Mesendoderm (in vitro differentiated cells): ENCODE data around the gene CADM2.

Source experiments
- DNase-seq: peaks from one replicate; pipeline ENCODE4 v3.0.0; 2013
- H2AK5ac ChIP-seq: 2 replicates; pipeline ENCODE4 v1.6.1; 2013; ENCODE audit warnings: low read length, inconsistent platforms
- H2BK120ac ChIP-seq: 2 replicates; pipeline ENCODE4 v1.6.1; 2013; ENCODE audit warnings: low read depth, mild to moderate bottlenecking, low read length, moderate library complexity, mixed read lengths
- H2BK15ac ChIP-seq: replicated peaks from 2 replicates; pipeline ENCODE4 v1.6.1; 2013; ENCODE audit warnings: low read depth, mild to moderate bottlenecking, moderate library complexity
- H2BK5ac ChIP-seq: 2 replicates; pipeline ENCODE4 v1.6.1; 2013; ENCODE audit warnings: low read length, inconsistent platforms
- H3K18ac ChIP-seq: 2 replicates; pipeline ENCODE4 v1.6.1; 2013; ENCODE audit warnings: mild to moderate bottlenecking, low read length, mixed read lengths
- H3K23ac ChIP-seq: one replicate; pipeline ENCODE4 v1.6.1; 2013; ENCODE audit warnings: low read length
- H3K27ac ChIP-seq: 2 replicates; pipeline ENCODE4 v1.5.1; 2013; ENCODE audit warnings: low read depth, mild to moderate bottlenecking, inconsistent platforms, low read length, moderate library complexity
- H3K27me3 ChIP-seq: 2 replicates; pipeline ENCODE4 v1.6.1; 2013; ENCODE audit warnings: low read length, control low read depth, mild to moderate bottlenecking, inconsistent platforms; ENCODE audit not compliant: insufficient read depth, poor library complexity
- H3K36me3 ChIP-seq: 2 replicates; pipeline ENCODE4 v1.6.1; 2013; ENCODE audit warnings: low read length, inconsistent platforms; ENCODE audit not compliant: control insufficient read depth, insufficient read depth
- H3K4ac ChIP-seq: one replicate; pipeline ENCODE4 v1.6.1; 2013; ENCODE audit warnings: low read depth, mild to moderate bottlenecking, low read length, moderate library complexity
- H3K4me1 ChIP-seq: 2 replicates; pipeline ENCODE4 v1.6.1; 2013; ENCODE audit warnings: low read depth, low read length, inconsistent platforms; ENCODE audit not compliant: control insufficient read depth
- H3K4me2 ChIP-seq: 2 replicates; pipeline ENCODE4 v1.6.1; 2013; ENCODE audit warnings: low read length
- H3K4me3 ChIP-seq: 2 replicates; pipeline ENCODE4 v1.5.1; 2013; ENCODE audit warnings: mild to moderate bottlenecking, low read length
- H3K56ac ChIP-seq: one replicate; pipeline ENCODE4 v1.6.1; 2013; ENCODE audit warnings: low read length
- H3K79me1 ChIP-seq: 2 replicates; pipeline ENCODE4 v1.6.1; 2013; ENCODE audit warnings: low read length, inconsistent platforms
- H3K79me2 ChIP-seq: 2 replicates; pipeline ENCODE4 v1.6.1; 2013; ENCODE audit warnings: mild to moderate bottlenecking, low read length; ENCODE audit not compliant: control insufficient read depth, insufficient read depth
- H3K9ac ChIP-seq: 2 replicates; pipeline ENCODE4 v1.6.1; 2013; ENCODE audit warnings: low read length, inconsistent platforms
- H4K5ac ChIP-seq: one replicate; pipeline ENCODE4 v1.6.1; 2013; ENCODE audit warnings: low read length
- H4K8ac ChIP-seq: one replicate; pipeline ENCODE4 v1.6.1; 2013; ENCODE audit warnings: low read depth, mild to moderate bottlenecking, control low read depth, low read length, moderate library complexity
- WGBS: extraction: QIAGEN DNeasy Blood & Tissue Kit; methylation state at CpG from one replicate; pipeline ENCODE4 v1.1.7; 2013; ENCODE audit warnings: low lambda C conversion rate, missing lambda C conversion rate; ENCODE audit not compliant: insufficient coverage; ENCODE audit errors: extremely low coverage; 5-methylcytosine and 5-hydroxymethylcytosine counted together

The CADM2 gene

DNA sequence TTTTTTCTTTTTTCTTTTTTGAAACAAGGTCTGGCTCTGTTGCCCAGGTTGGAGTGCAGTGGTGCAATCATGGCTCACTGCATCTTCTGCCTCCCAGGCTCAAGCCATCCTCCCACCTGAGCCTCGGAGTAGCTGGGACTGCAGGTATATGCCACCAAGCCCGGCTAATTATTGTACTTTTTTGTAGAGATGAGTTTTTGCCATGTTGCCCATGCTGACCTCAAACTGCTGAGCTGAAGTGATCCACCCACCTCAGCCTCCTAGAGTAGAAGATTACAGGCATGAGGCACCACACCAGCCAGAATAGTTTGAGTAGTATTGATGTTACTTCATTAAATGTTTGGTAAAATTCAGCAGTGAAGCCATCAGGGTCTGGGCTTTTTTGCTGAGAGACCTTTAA lies 251.8 kb downstream of the CADM2 start:
- no peak overlapping the region for H3K18ac ChIP-seq
- H2BK5ac ChIP-seq = no peak overlapping the region
- H2AK5ac ChIP-seq = no peak overlapping the region
- no peak overlapping the region for H4K8ac ChIP-seq
- H3K4me2 ChIP-seq = no peak overlapping the region
- no peak overlapping the region for H4K5ac ChIP-seq
- H3K4me1 ChIP-seq = no peaks in the 10 kb centered on the region
- H3K4me3 ChIP-seq = no peak overlapping the region
- H3K4ac ChIP-seq = no peak overlapping the region
- H2BK15ac ChIP-seq = no peak overlapping the region
- H3K36me3 ChIP-seq = no peaks in the 10 kb centered on the region
- H3K23ac ChIP-seq = no peak overlapping the region
- WGBS = no CpG with 5 or more reads among the region's 2 CpGs
- H3K79me2 ChIP-seq = no peaks in the 10 kb centered on the region
- no peaks in the 10 kb centered on the region for H3K27me3 ChIP-seq
- H3K27ac ChIP-seq = no peak overlapping the region
- DNase-seq = no peak
- no peaks in the 10 kb centered on the region for H3K79me1 ChIP-seq
- H2BK120ac ChIP-seq = no peak overlapping the region
- H3K56ac ChIP-seq = no peak overlapping the region
- H3K9ac ChIP-seq = no peak overlapping the region

DNA sequence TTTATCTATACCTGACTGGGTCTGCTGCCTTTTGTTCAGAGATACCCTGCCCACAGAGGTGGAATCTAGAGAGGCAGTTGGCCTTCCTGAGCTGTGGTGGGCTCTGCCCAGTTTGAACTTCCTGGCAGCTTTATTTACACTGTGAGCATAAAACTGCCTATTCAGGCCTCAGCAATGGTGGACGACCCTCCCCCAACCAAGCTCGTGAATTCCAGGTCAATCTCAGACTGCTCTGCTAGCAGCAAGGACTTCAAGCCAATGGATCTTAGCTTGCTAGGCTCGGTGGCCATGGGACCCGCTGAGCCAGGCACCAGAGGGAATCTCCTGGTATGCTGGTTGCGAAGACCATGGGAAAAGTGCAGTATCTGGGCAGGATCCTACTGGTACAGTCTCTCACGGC lies 270.2 kb downstream of the CADM2 start:
- H2BK15ac ChIP-seq = no peak overlapping the region
- H3K4ac ChIP-seq = no peak overlapping the region
- no peak overlapping the region for H2BK5ac ChIP-seq
- no peak overlapping the region for H3K23ac ChIP-seq
- H3K27ac ChIP-seq = no peak overlapping the region
- H3K56ac ChIP-seq = no peak overlapping the region
- H3K27me3 ChIP-seq = no peaks in the 10 kb centered on the region
- no peaks in the 10 kb centered on the region for H3K79me2 ChIP-seq
- H3K79me1 ChIP-seq = no peaks in the 10 kb centered on the region
- no peak overlapping the region for H3K9ac ChIP-seq
- no peaks in the 10 kb centered on the region for H3K36me3 ChIP-seq
- no peak overlapping the region for H2AK5ac ChIP-seq
- H4K5ac ChIP-seq = no peak overlapping the region
- no peak overlapping the region for H4K8ac ChIP-seq
- no peaks in the 10 kb centered on the region for H3K4me1 ChIP-seq
- no peak overlapping the region for H3K4me3 ChIP-seq
- H3K18ac ChIP-seq = no peak overlapping the region
- no peak overlapping the region for H3K4me2 ChIP-seq
- H2BK120ac ChIP-seq = no peak overlapping the region
- peak; percentile 11 for DNase-seq
- WGBS = no CpG with 5 or more reads among the region's 6 CpGs

DNA sequence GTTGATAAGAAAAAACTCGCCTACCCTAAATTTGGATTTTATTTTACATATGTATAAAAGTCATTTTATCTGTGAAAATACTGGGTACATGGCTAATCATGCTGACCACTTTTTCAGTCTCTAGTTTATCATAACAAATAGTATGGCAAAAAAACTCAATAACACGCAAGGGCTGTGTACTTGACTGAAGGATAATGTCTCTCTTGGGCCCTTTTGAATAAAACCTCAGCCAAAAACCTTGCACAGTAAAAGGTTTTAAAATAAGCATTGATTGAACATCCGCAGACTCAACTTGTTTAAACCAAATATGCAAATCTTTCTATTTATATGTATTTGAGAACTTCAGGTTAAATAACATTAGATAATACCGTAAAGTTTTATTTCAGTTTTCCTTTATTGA lies 285.3 kb downstream of the CADM2 start:
- no peak overlapping the region for H3K27ac ChIP-seq
- H4K8ac ChIP-seq = no peak overlapping the region
- H2BK5ac ChIP-seq = no peak overlapping the region
- H3K18ac ChIP-seq = no peak overlapping the region
- no peaks in the 10 kb centered on the region for H3K79me2 ChIP-seq
- H4K5ac ChIP-seq = no peak overlapping the region
- no peaks in the 10 kb centered on the region for H3K4me1 ChIP-seq
- H2AK5ac ChIP-seq = no peak overlapping the region
- DNase-seq = no peak
- H3K9ac ChIP-seq = no peak overlapping the region
- no peak overlapping the region for H3K4ac ChIP-seq
- H3K27me3 ChIP-seq = no peaks in the 10 kb centered on the region
- no peak overlapping the region for H3K4me3 ChIP-seq
- H3K4me2 ChIP-seq = no peak overlapping the region
- H3K36me3 ChIP-seq = no peaks in the 10 kb centered on the region
- H3K23ac ChIP-seq = no peak overlapping the region
- no peak overlapping the region for H2BK120ac ChIP-seq
- no CpG with 5 or more reads among the region's 4 CpGs for WGBS
- no peak overlapping the region for H3K56ac ChIP-seq
- H2BK15ac ChIP-seq = no peak overlapping the region
- no peaks in the 10 kb centered on the region for H3K79me1 ChIP-seq

DNA sequence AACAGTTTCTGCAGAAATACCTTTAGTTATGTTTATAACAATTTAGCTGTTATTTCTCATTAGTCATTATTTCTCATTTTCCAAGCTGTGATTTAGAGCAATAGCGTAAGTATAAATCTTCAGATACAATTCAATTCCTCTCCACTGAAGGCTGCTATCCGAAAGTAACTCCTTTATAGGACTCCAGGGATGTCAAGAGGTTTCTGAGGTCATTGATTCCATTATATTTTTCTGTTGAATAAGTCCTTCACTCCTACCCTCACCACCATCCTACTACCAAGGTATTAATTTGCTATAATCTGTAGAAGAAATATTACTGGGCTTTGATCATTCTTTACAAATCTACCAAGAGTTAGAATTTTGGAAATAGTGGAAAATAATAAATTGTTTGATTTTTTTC lies 285.7 kb downstream of the CADM2 start:
- Histone ChIP-seq H3K23ac (no peak overlapping the region), H3K79me1 (no peaks in the 10 kb centered on the region), H3K79me2 (no peaks in the 10 kb centered on the region), H3K4ac (no peak overlapping the region), H3K27me3 (no peaks in the 10 kb centered on the region), H3K36me3 (no peaks in the 10 kb centered on the region), H3K56ac (no peak overlapping the region), H3K9ac (no peak overlapping the region), H3K4me2 (no peak overlapping the region), H3K27ac (no peak overlapping the region), H2BK120ac (no peak overlapping the region), H4K8ac (no peak overlapping the region), H2BK15ac (no peak overlapping the region), H2AK5ac (no peak overlapping the region), H3K18ac (no peak overlapping the region), H2BK5ac (no peak overlapping the region), H3K4me1 (no peaks in the 10 kb centered on the region), H3K4me3 (no peak overlapping the region), H4K5ac (no peak overlapping the region)
- WGBS = no CpG with 5 or more reads among the region's 2 CpGs
- DNase-seq = no peak

DNA sequence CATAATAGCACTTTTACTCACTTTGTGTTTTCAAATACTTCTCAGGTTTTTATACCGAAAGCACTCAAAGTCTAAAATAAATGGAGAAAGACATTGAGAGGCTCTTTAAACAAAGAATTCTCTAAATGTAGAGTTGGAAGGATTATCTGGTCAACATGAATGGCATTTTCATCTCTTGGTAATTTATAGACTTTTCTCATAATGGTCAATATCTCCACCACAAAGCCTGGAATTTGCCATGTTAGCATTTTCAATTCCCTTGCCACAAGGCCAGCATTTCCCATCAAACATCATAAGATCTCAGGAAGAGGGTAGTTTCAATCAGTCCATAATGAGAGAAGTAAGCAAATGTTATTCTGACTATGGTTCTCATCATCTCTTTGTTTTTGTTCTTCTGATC lies 293.0 kb downstream of the CADM2 start:
- Histone ChIP-seq H3K9ac (no peak overlapping the region), H4K8ac (no peak overlapping the region), H2BK120ac (no peak overlapping the region), H2AK5ac (no peak overlapping the region), H4K5ac (no peak overlapping the region), H3K4ac (no peak overlapping the region), H3K4me1 (no peaks in the 10 kb centered on the region), H3K27ac (no peak overlapping the region), H3K23ac (no peak overlapping the region), H3K36me3 (no peaks in the 10 kb centered on the region), H3K79me2 (no peaks in the 10 kb centered on the region), H3K4me2 (no peak overlapping the region), H3K79me1 (no peaks in the 10 kb centered on the region), H3K18ac (no peak overlapping the region), H3K56ac (no peak overlapping the region), H2BK15ac (no peak overlapping the region), H3K27me3 (no peaks in the 10 kb centered on the region), H2BK5ac (no peak overlapping the region), H3K4me3 (no peak overlapping the region)
- WGBS = no CpG with 5 or more reads among the region's 1 CpG
- no peak for DNase-seq

DNA sequence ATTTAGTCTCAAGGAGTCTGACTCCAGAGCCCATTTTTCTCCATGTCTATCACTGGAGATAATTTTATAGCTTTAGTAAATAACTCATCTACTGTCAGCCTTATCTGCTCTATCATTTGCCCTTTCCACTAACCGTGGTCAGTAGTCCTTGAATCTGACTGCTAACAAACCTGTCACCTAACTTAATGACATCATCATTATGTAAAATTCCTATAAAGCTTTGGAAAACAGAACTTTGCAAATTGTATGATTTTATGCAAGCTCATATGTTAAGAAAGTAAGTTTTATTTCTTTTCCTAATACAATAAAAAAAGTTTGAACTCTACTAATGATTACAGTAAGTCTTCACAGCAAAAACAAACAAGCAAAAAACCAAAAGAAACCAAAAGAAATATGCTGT lies 293.9 kb downstream of the CADM2 start:
- Histone ChIP-seq H2AK5ac (no peak overlapping the region), H3K4me2 (no peak overlapping the region), H2BK5ac (no peak overlapping the region), H3K18ac (no peak overlapping the region), H3K27me3 (no peaks in the 10 kb centered on the region), H2BK120ac (no peak overlapping the region), H3K36me3 (no peaks in the 10 kb centered on the region), H3K4me1 (no peaks in the 10 kb centered on the region), H3K56ac (no peak overlapping the region), H3K4ac (no peak overlapping the region), H3K79me1 (no peaks in the 10 kb centered on the region), H4K5ac (no peak overlapping the region), H2BK15ac (no peak overlapping the region), H3K79me2 (no peaks in the 10 kb centered on the region), H3K27ac (no peak overlapping the region), H4K8ac (no peak overlapping the region), H3K4me3 (no peak overlapping the region), H3K9ac (no peak overlapping the region), H3K23ac (no peak overlapping the region)
- WGBS = no CpG with 5 or more reads among the region's 1 CpG
- DNase-seq = no peak
